Mucosa of gallbladder (tissue), 1 donor: Measurements from ENCODE around the gene TKTL1. TPM values are rescaled to one million over a fixed set of nuclear protein-coding genes. Genes with fewer than 3 reads are reported as not detected.
"Not testable (repeated sequence)": the region's sequence is repeated elsewhere in the genome, so short reads cannot be mapped to it uniquely, and the experiment has no call there.

Source experiments
- DNase-seq: peaks from one replicate; pipeline ENCODE4 v3.0.0-alpha.2; 2020; ENCODE audit warnings: low spot score
- total RNA-seq: library from RNA; stranded (reverse); gene quantifications from one replicate; pipeline ENCODE4 v1.2.1, GENCODE V29; 2021
- donor health status: DM: no; HTN: no; CAD: no.

The TKTL1 gene
- total RNA-seq, 1 donor from 2014 or later, result not detected

GRCh38 chrX:154343620-154344019 is 48.0 kb downstream of the TKTL1 start:
- not testable (repeated sequence) for DNase-seq

GRCh38 chrX:154348114-154348531 is 52.5 kb downstream of the TKTL1 start:
- no peak for DNase-seq

DNA sequence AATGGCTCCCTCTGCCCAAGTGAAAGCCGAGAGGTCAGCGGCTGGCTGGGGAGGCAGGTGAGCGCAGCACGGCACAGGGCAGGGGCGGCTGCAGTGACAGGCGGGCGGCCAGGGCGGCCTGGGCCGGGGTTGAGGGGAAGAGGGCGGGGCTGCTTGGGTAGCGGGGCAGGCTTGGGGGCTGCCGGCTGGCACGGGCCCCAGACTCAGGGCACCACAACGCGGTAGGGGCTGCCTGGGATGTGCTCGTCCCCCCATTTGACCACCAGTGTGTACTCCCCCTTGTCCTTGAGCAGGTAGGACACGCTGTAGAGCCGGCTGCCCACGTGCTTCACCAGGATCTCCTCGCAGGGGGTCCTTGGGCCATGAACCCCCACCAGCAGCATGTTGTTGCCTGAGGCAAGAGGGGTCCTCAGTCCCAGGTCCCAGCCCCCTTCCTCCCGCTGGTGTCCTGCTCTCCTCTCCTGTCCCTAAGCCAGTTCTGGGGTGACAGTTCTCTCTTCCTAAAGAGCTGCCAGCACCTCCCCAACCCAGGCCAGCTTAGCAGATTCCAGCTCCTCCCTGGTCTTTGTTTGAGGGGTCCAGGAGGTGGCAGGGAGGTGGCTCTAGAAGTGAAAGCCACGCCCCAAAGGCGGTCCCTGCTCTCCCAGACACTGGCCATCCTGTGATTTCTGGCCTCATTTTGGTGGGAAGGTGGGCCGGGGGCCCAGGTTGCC is 53.2 kb downstream of the TKTL1 start:
- DNase-seq, result no peak

DNA sequence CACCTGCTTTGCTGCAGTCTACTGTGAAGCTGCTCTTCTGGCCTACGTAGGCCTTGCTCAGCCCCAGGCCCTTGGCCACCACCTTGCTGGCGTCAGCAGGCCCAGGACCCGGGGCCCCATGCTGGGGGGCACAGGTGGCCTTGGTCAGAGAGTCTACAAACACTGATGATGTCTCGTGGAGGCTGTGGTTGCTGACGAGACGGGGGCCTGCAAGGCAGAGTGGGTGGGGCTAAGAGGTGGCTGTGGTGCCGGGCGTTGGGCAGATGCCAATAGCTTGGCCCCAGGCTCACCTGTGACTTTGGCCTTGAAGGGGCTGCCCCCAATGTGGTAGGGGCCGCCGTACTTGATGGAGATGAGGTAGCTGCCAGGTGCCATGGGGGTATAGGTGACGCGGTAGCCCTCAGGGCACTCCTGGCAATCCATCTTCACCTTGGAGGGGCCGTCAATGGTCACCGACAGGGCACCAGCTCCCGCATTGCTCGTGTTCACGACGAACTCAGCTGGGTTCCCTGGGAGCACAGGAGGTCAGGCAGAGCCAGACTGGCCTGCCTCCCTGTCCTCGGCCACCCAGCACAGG is 53.9 kb downstream of the TKTL1 start:
- no peak for DNase-seq

DNA sequence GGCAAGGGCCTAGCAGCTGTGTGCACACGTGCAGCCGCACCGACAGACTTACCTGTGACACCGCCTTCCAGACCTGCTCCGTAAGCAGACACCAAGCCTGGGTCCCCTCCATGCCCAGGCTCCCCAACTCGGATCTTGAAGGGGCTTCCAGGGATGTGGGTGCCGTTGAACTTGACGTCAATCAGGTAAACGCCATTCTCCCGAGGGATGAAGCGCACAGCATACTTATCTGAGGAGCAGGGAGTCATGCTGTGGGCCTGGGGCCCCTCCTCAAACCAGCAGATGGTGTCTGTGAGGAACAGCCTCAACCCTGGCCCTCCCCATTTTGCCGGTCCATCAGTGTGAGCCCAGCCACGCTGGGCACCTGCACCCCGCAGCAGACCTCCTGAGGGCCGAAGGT is 54.4 kb downstream of the TKTL1 start:
- DNase-seq, result no peak

DNA sequence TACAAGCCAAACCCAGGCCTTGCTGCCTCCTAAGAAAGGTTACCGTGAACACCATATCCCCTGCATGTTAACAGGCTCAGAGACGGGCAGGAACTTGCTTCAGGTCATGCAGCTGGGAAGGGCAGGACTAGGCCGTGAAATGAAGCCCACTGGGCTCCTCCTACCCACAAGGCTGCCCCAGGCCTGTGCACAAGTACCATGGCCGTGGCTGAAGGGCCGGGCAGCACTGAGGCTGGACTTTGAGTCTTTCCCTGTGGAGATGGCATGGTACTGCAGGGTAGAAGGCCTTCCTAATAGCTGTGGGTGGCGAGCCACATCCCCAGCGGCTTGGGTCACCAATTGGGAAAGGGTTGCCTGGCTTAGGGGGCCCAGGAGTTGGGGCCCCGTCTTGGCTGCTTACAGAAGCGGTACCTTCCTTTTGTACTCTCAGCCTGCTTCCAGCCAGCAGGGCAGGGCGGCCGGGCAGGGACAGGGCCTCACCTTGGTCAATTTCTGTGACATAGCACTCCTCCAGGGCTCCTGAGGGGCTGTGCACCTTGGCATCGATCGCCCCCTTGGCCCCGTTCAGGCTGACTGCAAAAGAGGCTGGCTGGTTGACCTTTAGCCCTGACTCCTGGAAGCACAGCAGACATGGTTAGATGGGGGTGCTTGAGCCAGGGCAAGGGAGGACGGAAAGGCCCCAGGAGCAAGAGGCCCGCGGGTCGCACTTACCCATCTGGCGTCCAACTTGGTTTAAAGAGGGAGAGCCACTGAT is 55.0 kb downstream of the TKTL1 start:
- DNase-seq, result no peak

- DNase-seq, result no peak
These were observed 55.8 kb downstream of the TKTL1 start for GRCh38 chrX:154351183-154352011.

GRCh38 chrX:154352012-154352401 is 56.4 kb downstream of the TKTL1 start:
- no peak for DNase-seq

GRCh38 chrX:154352466-154352865 is 56.9 kb downstream of the TKTL1 start:
- DNase-seq, result no peak

- DNase-seq, result no peak
These were observed 57.7 kb downstream of the TKTL1 start for GRCh38 chrX:154353172-154353843.

GRCh38 chrX:154354013-154354412 is 58.4 kb downstream of the TKTL1 start:
- DNase-seq, result no peak

GRCh38 chrX:154354516-154354915 is 58.9 kb downstream of the TKTL1 start:
- DNase-seq, result no peak

DNA sequence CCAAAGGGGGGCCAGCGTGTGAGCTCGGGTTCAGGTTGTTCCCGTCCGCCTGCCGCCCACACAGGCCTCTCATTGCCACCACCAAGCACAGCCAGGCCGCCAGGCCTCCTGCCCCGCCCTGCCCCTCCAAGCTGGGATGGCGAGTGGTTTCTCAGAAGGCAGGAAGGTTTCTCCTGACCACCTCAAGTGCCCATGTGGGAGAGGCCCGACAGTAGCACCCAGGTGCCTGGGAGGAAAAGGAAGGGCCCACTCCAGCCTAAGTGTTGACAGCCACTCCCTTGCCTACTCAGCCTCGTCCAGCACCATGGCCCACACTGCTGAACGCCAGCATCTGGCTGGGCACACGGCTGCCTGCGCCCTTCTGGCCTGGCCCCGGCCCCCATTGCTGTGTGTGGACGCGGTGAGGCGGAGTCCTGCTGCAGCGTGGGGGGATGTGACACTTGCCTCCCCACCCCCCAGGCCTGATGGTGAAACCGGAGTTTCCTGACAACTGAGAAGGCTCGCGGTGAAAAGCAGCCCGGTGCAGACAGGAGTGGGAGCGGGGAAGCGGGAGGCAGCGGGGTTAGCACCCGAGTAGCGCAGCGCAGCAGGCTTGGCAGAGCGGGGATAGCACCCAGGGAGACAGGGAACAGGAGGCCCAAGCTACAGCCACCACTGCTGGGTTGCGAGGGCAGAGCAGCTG is 59.6 kb downstream of the TKTL1 start:
- DNase-seq, result no peak

GRCh38 chrX:154355776-154356140 is 60.2 kb downstream of the TKTL1 start:
- DNase-seq, result no peak

- DNase-seq, result no peak
These were observed 61.0 kb downstream of the TKTL1 start for GRCh38 chrX:154356596-154356995.

GRCh38 chrX:154357205-154357604 is 61.6 kb downstream of the TKTL1 start:
- DNase-seq, result no peak

- no peak for DNase-seq
These were observed 62.4 kb downstream of the TKTL1 start for GRCh38 chrX:154358011-154358410.

GRCh38 chrX:154358829-154359228 is 63.2 kb downstream of the TKTL1 start:
- DNase-seq, result no peak

- no peak for DNase-seq
These were observed 64.0 kb downstream of the TKTL1 start for GRCh38 chrX:154359362-154360154.

DNA sequence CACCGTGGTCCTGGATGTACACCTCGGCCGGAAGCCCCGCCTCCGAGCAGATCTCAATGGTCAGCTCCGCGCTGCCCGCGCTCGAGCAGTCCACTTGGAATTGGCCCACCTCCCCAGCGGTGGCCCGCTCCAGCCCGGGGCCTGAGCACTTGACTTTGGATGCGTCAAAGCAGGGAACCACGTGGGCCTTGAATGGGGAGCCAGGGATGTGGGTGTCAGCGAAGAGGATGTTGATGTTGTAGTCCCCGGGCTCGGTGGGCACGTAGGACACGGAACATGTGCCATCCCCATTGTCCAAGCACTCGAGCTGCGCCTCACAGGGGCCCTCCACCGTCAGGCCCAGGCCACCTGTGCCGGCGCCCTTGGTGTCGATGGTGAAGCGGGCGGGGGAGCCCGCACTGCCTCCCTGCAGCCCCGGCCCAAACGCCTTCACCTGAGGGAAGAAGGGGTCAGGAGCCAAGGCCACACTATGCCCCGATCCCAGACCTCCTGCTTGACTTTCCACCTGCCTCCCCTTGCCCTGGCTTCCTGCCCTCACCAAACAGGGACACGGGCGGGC is 64.6 kb downstream of the TKTL1 start:
- DNase-seq, result no peak
